Activated CD8-positive, alpha-beta memory T cell treated with anti-CD3 and anti-CD28 coated beads, Interleukin-2, amount 50 U/mL, for 24 hours (primary cell): ENCODE results near the gene KIAA1755.

ENCODE experiments used
- DNase-seq: peaks from one replicate; pipeline ENCODE4 v3.0.0-alpha.2; 2020; ENCODE audit errors: extremely low read depth

KIAA1755 gene

GRCh38 chr20:38238829-38239228 lies 21.7 kb downstream of the KIAA1755 start:
- no peak for DNase-seq

GRCh38 chr20:38237381-38237780 lies 23.2 kb downstream of the KIAA1755 start:
- no peak for DNase-seq

GRCh38 chr20:38231531-38232121 lies 28.9 kb downstream of the KIAA1755 start:
- DNase-seq = no peak

- no peak for DNase-seq
Observed at GRCh38 chr20:38230957-38231526, 29.5 kb downstream of the KIAA1755 start.

GRCh38 chr20:38230253-38230551 lies 30.3 kb downstream of the KIAA1755 start:
- DNase-seq = no peak

- DNase-seq = no peak
Observed at GRCh38 chr20:38229376-38230252, 30.9 kb downstream of the KIAA1755 start.

GRCh38 chr20:38228436-38228835 lies 32.1 kb downstream of the KIAA1755 start:
- DNase-seq = no peak

- no peak for DNase-seq
Observed at GRCh38 chr20:38227420-38228360, 32.8 kb downstream of the KIAA1755 start.

- DNase-seq = no peak
Observed at GRCh38 chr20:38226553-38226952, 34.0 kb downstream of the KIAA1755 start.

GRCh38 chr20:38225900-38226263 lies 34.7 kb downstream of the KIAA1755 start:
- no peak for DNase-seq

GRCh38 chr20:38225240-38225899 lies 35.2 kb downstream of the KIAA1755 start:
- DNase-seq = no peak

GRCh38 chr20:38224531-38224930 lies 36.0 kb downstream of the KIAA1755 start:
- DNase-seq = no peak

GRCh38 chr20:38223743-38224100 lies 36.8 kb downstream of the KIAA1755 start:
- no peak for DNase-seq

- no peak for DNase-seq
Observed at GRCh38 chr20:38222923-38223742, 37.4 kb downstream of the KIAA1755 start.

- DNase-seq = peak; percentile 12
Observed at GRCh38 chr20:38222231-38222922, 38.2 kb downstream of the KIAA1755 start.

GRCh38 chr20:38221119-38221589 lies 39.4 kb downstream of the KIAA1755 start:
- peak; percentile 39 for DNase-seq

- no peak for DNase-seq
Observed at GRCh38 chr20:38220587-38221118, 39.9 kb downstream of the KIAA1755 start.

GRCh38 chr20:38219006-38219950 lies 41.3 kb downstream of the KIAA1755 start:
- DNase-seq = no peak

GRCh38 chr20:38218566-38218885 lies 42.0 kb downstream of the KIAA1755 start:
- no peak for DNase-seq
